HL-60 (cell line): ENCODE data around the gene IDH2.
"Not testable (repeated sequence)": the region's sequence is repeated elsewhere in the genome, so short reads cannot be mapped to it uniquely, and the experiment has no call there.

Experiments
- DNase-seq, 2 experiments: peaks; one replicate each; pipeline ENCODE4 v3.0.0-alpha.2; 2010 to 2020; ENCODE audit warnings: low read depth in 1 of 2, low spot score in 1 of 2
- H3K27ac ChIP-seq: fragments of 250-450 bp; sonication (Bioruptor Pico); replicated peaks from 2 replicates; pipeline ENCODE4 v1.5.1; 2020; ENCODE audit warnings: mild to moderate bottlenecking, moderate library complexity
- H3K27me3 ChIP-seq: fragments of 250-450 bp; sonication (Bioruptor Pico); 2 replicates; pipeline ENCODE4 v1.5.1; 2021; ENCODE audit warnings: mild to moderate bottlenecking, moderate library complexity; ENCODE audit not compliant: insufficient read depth, poor library complexity, severe bottlenecking
- H3K4me3 ChIP-seq: replicated peaks from 2 replicates; pipeline ENCODE4 v1.5.1; 2011; ENCODE audit warnings: mild to moderate bottlenecking, control low read depth, low read length; ENCODE audit not compliant: insufficient read depth
- GABPA ChIP-seq: IDR thresholded peaks from 2 replicates; pipeline ENCODE4 v1.6.1; 2012; ENCODE audit warnings: low read depth
- POLR2AphosphoS5 ChIP-seq: IDR thresholded peaks from 2 replicates; pipeline ENCODE4 v1.6.1; 2012; ENCODE audit warnings: low read depth
- SPI1 ChIP-seq: IDR thresholded peaks from 2 replicates; pipeline ENCODE4 v1.6.1; 2012; ENCODE audit warnings: low read depth, mild to moderate bottlenecking, borderline replicate concordance
- TF ChIP-seq, protein P1 (sequence below): IDR thresholded peaks from 2 replicates; pipeline ENCODE4 v1.6.1; 2012; ENCODE audit warnings: low read depth; ENCODE audit not compliant: insufficient replicate concordance
- TF ChIP-seq, protein P2 (sequence below): IDR thresholded peaks from one replicate; pipeline ENCODE4 v1.5.1; 2011; ENCODE audit warnings: low read length, control low read depth, inconsistent platforms; ENCODE audit not compliant: insufficient read depth

IDH2 gene

GRCh38 chr15:90072978-90073640 lies 29.2 kb downstream of the IDH2 start:
- no peak for TF ChIP-seq POLR2AphosphoS5
- TF ChIP-seq, protein P1, sequence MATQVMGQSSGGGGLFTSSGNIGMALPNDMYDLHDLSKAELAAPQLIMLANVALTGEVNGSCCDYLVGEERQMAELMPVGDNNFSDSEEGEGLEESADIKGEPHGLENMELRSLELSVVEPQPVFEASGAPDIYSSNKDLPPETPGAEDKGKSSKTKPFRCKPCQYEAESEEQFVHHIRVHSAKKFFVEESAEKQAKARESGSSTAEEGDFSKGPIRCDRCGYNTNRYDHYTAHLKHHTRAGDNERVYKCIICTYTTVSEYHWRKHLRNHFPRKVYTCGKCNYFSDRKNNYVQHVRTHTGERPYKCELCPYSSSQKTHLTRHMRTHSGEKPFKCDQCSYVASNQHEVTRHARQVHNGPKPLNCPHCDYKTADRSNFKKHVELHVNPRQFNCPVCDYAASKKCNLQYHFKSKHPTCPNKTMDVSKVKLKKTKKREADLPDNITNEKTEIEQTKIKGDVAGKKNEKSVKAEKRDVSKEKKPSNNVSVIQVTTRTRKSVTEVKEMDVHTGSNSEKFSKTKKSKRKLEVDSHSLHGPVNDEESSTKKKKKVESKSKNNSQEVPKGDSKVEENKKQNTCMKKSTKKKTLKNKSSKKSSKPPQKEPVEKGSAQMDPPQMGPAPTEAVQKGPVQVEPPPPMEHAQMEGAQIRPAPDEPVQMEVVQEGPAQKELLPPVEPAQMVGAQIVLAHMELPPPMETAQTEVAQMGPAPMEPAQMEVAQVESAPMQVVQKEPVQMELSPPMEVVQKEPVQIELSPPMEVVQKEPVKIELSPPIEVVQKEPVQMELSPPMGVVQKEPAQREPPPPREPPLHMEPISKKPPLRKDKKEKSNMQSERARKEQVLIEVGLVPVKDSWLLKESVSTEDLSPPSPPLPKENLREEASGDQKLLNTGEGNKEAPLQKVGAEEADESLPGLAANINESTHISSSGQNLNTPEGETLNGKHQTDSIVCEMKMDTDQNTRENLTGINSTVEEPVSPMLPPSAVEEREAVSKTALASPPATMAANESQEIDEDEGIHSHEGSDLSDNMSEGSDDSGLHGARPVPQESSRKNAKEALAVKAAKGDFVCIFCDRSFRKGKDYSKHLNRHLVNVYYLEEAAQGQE = no peak
- TF ChIP-seq, protein P2, sequence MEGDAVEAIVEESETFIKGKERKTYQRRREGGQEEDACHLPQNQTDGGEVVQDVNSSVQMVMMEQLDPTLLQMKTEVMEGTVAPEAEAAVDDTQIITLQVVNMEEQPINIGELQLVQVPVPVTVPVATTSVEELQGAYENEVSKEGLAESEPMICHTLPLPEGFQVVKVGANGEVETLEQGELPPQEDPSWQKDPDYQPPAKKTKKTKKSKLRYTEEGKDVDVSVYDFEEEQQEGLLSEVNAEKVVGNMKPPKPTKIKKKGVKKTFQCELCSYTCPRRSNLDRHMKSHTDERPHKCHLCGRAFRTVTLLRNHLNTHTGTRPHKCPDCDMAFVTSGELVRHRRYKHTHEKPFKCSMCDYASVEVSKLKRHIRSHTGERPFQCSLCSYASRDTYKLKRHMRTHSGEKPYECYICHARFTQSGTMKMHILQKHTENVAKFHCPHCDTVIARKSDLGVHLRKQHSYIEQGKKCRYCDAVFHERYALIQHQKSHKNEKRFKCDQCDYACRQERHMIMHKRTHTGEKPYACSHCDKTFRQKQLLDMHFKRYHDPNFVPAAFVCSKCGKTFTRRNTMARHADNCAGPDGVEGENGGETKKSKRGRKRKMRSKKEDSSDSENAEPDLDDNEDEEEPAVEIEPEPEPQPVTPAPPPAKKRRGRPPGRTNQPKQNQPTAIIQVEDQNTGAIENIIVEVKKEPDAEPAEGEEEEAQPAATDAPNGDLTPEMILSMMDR = no peak
- TF ChIP-seq GABPA = no peak
- TF ChIP-seq SPI1 = no peak
- Histone ChIP-seq H3K4me3 (no peak overlapping the region), H3K27me3 (no peaks in the 10 kb centered on the region), H3K27ac (no peak overlapping the region)
- no peak for DNase-seq

DNA sequence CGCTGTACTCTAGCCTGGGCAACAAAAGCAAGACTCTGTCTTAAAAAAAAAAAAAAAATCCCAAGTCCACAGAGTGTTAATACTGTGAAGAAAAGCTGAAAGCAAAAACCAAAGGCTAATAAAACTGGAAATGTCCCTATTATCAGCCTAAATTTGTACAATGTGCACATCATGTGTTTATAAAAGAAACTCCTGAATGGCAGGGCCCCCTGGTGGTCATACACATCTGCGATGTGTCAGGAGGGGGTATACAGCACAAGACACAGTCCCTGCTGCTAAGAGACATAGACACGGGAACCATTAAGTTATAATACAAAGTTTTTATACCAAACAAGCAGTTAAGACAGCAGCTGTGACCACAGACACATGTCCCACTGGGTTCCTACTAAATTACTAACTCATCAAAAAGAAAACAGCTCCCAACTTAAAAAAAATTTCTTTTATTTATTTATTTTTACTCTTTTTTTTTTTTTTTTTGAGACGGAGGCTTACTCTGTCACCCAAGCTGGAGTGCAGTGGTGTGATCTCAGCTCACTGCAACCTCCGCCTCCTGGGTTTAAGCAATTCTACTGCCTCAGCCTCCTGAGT lies 31.0 kb downstream of the IDH2 start:
- peak; percentile 45 to 91 for DNase-seq
- no peak for TF ChIP-seq POLR2AphosphoS5
- TF ChIP-seq, protein P1 = no peak
- TF ChIP-seq, protein P2 = peak; percentile 76
- H3K27me3 ChIP-seq = no peaks in the 10 kb centered on the region
- H3K27ac ChIP-seq = peak overlapping the region; percentile 34; the same call in 1 of the 2 replicates
- H3K4me3 ChIP-seq = no peak overlapping the region

DNA sequence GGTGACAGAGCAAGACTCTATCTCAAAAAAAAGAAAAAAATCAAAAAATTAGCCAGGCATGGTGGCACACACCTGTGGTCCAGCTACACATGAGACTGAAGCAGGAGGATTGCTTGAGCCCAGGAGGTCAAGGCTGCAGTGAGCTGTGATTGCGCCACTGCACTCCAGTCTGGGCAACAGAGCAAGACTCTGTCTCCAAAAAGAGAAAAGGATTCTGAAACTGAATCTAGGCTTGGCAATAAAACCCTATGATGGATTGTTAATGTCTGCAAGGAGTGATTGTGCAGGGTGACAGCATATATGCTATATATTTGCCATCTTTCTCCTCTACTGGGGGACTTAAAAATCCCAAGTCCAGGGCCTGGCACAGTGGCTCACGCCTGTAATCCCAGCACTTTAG lies 31.6 kb downstream of the IDH2 start:
- H3K27me3 ChIP-seq, DNase-seq, H3K4me3 ChIP-seq: not testable (repeated sequence)
- H3K27ac ChIP-seq = 0 out of 2 replicates have a peak overlapping the region, but pooled peaks have one; percentile 26

- no peak for DNase-seq
- TF ChIP-seq GABPA (no peak), SPI1 (no peak), POLR2AphosphoS5 (no peak)
- TF ChIP-seq, protein P2 = no peak
- TF ChIP-seq, protein P1 = no peak
- Histone ChIP-seq H3K27me3 (no peaks in the 10 kb centered on the region), H3K27ac (no peak overlapping the region), H3K4me3 (no peak overlapping the region)
These were observed 34.2 kb downstream of the IDH2 start for GRCh38 chr15:90067953-90068606.
